Measurements from ENCODE around the gene L3MBTL4.
"Not testable (repeated sequence)": the region's sequence is repeated elsewhere in the genome, so short reads cannot be mapped to it uniquely, and the experiment has no call there.

The L3MBTL4 gene

GRCh38 chr18:6414723-6415417, at the start of gene L3MBTL4:
L3MBTL4 (minus strand) TSS chr18:6414911; CDS start chr18:6311625, 103,286 bp downstream.
- peak in 1 of 2 donors; percentile 12 for DNase-seq

DNA sequence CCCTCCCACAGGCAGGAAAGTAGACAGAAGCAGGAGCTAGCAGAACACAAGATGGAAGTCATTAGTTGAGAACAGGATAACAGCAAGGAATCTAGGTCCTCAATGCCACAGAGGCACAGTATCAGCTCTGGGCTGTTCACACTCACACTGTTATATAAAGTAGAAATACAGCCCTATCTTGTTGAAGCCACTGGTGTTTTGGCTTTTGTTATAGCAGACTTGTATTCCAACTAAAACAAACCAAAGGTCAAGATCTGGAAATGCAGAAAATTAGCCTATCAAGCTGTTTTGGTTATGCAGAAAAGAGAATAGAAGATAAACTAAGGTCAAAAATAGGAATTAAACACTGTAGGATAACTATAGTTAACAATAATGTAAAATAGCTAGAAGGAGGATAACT, 37.5 kb upstream of the L3MBTL4 start:
- no peak for DNase-seq

DNA sequence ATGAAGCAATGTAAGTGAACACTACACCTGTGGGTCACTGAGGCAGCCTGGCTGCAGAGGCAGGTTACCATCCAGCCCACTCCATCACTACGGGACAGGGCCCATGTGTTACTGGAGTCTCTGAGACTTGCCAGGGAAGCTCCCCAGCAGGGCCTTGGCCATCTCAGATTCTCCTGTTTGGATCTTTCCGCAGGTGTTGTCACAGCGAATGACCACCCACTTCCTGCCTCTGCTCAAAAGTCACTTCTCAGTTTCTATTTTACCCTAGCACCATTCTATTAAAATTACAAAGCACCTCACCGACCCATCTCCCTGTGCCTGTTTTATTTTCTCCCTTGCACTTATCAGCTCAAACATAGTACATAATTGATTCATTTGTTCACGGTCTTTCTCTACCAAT, 34.5 kb upstream of the L3MBTL4 start:
- no peak for DNase-seq

DNA sequence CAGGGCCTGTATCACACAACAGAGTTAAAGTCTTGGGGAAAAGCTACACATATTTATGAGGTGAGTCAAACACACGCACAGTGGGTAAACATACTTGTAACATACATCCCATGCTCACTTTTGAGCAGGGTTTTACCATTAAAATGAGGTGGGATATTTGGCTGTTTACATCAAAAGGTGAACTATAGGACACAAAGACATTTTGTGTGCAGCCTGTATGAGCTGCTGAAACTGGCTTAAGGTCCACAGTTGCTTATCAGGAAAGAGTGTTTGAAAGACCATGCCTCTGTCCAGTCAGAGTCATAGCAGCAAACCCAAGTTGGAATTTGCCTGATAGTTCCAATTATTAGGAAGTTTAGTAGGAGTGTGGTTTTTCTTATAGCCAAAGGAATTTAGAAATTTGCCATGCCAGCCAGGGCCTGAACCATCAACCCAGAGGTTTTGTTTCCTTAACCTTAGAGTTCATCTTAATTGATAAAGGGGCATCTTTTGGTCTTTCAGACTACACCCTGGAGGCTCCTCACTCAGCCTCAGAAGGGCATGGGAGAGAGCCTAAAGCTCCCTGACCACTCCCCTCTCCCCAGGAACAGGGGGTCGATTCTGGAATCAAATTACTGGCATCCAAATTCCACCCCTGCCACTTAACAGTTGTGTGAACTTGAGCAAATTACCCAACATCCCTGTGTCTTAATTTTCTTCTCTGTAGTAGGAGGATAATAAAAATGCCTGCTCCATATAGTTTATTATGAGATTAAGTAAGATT, 29.9 kb upstream of the L3MBTL4 start:
- DNase-seq, result no peak

GRCh38 chr18:6441200-6441599, 26.5 kb upstream of the L3MBTL4 start:
- no peak for DNase-seq

DNA sequence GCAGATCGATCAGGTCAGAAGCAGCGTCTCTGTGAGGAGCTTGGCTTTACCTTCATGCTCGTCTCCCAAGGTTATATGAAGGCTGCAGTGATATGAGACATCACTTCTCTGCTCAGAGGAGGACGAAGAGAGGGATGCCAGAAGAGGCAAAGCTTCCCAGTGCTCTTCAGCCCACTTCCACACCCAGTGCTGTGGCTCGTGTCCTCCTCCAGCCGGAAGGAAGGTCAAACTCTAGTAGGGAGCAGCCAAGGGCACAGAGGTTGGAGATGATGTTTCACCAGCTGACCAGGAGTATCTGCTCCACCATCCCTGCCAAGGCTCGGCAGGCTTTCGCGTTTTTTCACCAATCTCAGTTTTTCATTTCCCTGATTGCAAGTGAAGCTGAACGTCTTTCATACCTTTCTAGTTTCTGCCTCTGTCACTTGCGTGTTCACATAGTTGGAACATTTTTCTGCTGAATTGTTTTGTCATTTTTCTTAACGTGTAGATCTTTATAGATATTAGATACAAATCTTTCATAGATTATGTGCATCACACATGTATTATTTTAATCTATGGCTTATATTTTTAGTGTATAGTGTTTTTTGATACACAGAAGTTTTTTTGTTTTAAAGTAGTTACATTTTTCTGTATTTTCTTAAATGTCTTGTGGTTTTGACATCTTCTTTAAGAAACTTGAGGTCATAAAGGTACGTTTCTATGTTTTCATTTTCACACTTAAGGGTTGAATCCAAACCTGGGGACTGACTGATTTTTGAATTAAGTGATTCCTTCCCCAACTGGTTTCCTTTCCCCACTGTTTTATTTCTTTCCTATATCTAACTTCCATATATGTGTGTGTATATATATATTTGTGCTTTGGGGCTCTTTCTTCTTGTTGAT, 23.5 kb upstream of the L3MBTL4 start:
- no peak for DNase-seq

DNA sequence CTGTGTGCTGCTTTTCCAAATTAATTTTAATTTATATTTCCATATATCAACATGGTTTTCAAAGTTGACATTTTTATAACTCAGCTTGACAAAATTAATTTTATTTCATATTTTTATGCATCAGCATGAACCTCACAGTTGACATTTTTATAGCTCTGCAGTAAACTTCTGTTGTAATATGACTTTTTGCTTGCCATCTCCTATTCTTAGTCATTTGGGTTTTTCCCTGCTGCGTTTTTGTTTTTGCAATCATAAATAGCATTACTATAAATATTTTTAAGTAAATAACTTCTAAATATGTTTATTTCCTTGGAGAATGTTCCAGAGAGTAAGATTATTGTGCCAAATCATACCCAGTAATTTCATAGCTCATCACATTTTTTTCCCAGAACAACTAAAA, 21.0 kb upstream of the L3MBTL4 start:
- DNase-seq, result no peak

GRCh38 chr18:6434987-6435709, 20.4 kb upstream of the L3MBTL4 start:
- no peak for DNase-seq

GRCh38 chr18:6434481-6434880, 19.8 kb upstream of the L3MBTL4 start:
- no peak for DNase-seq

DNA sequence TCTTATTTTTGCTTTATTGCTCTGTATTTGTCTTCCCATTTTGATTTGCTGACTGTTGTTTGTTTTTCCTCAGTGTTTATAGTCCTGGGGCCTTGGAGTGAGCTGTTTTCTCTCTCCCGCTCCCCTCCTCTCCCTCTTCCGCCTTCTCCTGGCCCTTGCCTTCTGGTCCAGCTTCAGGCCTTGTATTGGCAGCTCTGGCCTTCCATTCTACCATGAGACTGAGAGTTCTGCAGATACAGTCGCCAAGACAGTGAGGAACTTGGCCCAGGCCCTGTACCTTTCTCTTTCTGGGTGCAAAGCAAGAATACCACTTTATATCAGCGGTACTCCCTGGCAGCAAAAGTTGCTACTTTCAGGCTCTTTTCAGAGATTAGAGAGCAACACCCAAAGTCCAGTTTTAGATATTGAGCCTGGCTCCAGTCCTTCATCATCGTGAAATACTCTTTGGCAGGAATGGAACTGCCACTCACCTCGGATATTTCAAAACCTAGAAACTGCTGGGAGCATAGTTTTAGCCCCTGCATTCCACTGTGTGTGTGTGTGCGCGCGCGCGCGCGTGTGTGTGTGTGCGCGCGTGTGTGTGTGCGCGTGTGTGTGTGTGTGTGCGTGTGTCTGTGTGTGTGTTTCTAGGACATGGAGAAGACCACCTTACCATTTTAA, 17.1 kb upstream of the L3MBTL4 start:
- no peak for DNase-seq

GRCh38 chr18:6428851-6429395, 14.2 kb upstream of the L3MBTL4 start:
- no peak for DNase-seq

- no peak for DNase-seq
Measured at GRCh38 chr18:6427286-6427685, 12.6 kb upstream of the L3MBTL4 start.

- no peak for DNase-seq
Measured at GRCh38 chr18:6423289-6423688, 8.6 kb upstream of the L3MBTL4 start.

- peak; percentile 38 to 59 for DNase-seq
Measured at GRCh38 chr18:6414118-6414722, 491 bp downstream of the L3MBTL4 start.

GRCh38 chr18:6413579-6414117, 1.1 kb downstream of the L3MBTL4 start:
- no peak for DNase-seq

DNA sequence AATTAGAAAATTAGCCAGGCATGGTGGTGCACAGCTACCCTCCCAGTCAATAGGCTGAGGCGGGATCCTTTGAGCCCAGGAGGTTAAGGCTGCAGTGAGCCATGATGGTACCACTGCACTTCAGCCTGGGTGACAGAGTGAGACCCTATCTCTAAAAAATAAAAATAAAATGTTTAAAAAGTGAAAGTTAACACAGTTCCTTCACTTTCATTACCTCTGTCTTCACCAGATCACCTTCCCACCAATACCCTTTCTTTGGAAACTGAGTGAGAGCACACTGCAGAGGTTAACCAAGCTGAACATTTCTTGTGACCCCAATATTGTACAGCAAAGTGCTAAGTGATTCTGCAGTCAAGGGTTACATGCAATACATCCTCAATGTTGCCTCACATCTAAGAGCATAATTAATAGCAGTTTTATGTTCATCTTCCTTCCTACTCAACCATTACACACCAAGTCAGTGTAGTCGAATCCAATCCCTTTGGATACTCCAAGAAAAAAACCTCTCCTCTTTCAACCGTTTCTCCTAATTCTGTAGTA, 1.7 kb downstream of the L3MBTL4 start:
- no peak for DNase-seq

DNA sequence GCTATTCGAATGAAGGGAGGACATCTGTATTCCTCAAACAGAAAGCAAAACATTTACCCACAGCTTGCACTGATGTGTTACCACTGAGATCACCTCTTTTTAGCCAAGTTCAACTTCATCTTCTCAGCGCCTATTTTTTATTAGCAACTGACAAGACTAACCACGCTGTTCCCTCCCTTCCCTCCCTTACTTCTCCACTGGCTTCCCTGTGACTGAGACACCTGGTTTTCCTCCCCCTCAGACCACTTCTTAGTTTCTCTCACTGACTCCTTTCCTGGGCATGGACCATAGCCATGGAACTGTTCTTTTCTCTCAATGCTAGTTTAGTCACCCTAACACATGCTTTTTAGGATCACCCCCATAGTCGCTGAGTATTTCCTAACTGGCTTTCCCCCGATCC, 3.3 kb downstream of the L3MBTL4 start:
- DNase-seq, result no peak

GRCh38 chr18:6409933-6410332, 4.8 kb downstream of the L3MBTL4 start:
- DNase-seq, result no peak

DNA sequence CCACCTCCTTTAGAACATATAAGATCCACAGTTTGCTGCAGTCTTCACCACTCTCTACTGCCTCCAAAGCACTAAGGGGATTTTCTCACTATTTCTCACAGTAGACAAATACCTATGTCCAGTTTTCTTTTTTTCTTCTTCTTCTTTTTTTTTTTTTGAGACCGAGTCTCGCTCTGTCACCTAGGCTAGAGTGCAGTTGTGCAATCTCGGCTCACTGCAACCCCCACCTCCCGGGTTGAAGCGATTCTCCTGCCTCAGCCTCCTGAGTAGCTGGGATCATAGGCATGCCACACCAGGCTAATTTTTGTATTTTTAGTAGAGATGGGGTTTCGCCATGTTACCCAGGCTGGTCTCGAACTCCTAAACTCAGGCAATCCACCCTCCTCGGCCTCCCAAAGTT, 6.2 kb downstream of the L3MBTL4 start:
- not testable (repeated sequence) for DNase-seq

- no peak for DNase-seq
Measured at GRCh38 chr18:6406910-6407470, 7.7 kb downstream of the L3MBTL4 start.

Measured in CD4-positive, alpha-beta T cell treated with Interleukin-1 beta for 1 hour (primary cell).